DOHH2 (cell line): ENCODE measurements around the gene SPHK1.

Experiments
- CTCF ChIP-seq: fragments of 200-600 bp; sonication (generic); IDR thresholded peaks from one replicate; pipeline ENCODE4 v1.5.1; 2014; ENCODE audit warnings: antibody characterized with exemption, mild to moderate bottlenecking, low read depth, low read length; ENCODE audit not compliant: poor library complexity, severe bottlenecking
- EZH2phosphoT487 ChIP-seq: fragments of 200-600 bp; sonication (generic); IDR thresholded peaks from 2 replicates; pipeline ENCODE4 v1.6.1; 2017; ENCODE audit warnings: borderline replicate concordance, mild to moderate bottlenecking, antibody characterized with exemption, low read length, moderate library complexity, mixed read lengths

GRCh38 chr17:76365256-76365903 lies 19.0 kb upstream of the SPHK1 start:
- TF ChIP-seq CTCF (peak; percentile 51), EZH2phosphoT487 (no peak)
